HL-60 (cell line): Measurements from ENCODE around the gene TAF4.
A peak's percentile ranks its signal among the peaks of the same experiment; 100 is the strongest.

Experiments used
- DNase-seq, 2 experiments: peaks; one replicate each; pipeline ENCODE4 v3.0.0-alpha.2; 2010 to 2020; ENCODE audit warnings: low read depth in 1 of 2, low spot score in 1 of 2
- H3K27ac ChIP-seq: fragments of 250-450 bp; sonication (Bioruptor Pico); replicated peaks from 2 replicates; pipeline ENCODE4 v1.5.1; 2020; ENCODE audit warnings: mild to moderate bottlenecking, moderate library complexity
- H3K27me3 ChIP-seq: fragments of 250-450 bp; sonication (Bioruptor Pico); 2 replicates; pipeline ENCODE4 v1.5.1; 2021; ENCODE audit warnings: mild to moderate bottlenecking, moderate library complexity; ENCODE audit not compliant: insufficient read depth, poor library complexity, severe bottlenecking
- H3K4me3 ChIP-seq: replicated peaks from 2 replicates; pipeline ENCODE4 v1.5.1; 2011; ENCODE audit warnings: mild to moderate bottlenecking, control low read depth, low read length; ENCODE audit not compliant: insufficient read depth
- GABPA ChIP-seq: IDR thresholded peaks from 2 replicates; pipeline ENCODE4 v1.6.1; 2012; ENCODE audit warnings: low read depth
- POLR2AphosphoS5 ChIP-seq: IDR thresholded peaks from 2 replicates; pipeline ENCODE4 v1.6.1; 2012; ENCODE audit warnings: low read depth
- SPI1 ChIP-seq: IDR thresholded peaks from 2 replicates; pipeline ENCODE4 v1.6.1; 2012; ENCODE audit warnings: low read depth, mild to moderate bottlenecking, borderline replicate concordance
- TF ChIP-seq, protein P1 (sequence below): IDR thresholded peaks from one replicate; pipeline ENCODE4 v1.5.1; 2011; ENCODE audit warnings: low read length, control low read depth, inconsistent platforms; ENCODE audit not compliant: insufficient read depth
- TF ChIP-seq, protein P2 (sequence below): IDR thresholded peaks from 2 replicates; pipeline ENCODE4 v1.6.1; 2012; ENCODE audit warnings: low read depth; ENCODE audit not compliant: insufficient replicate concordance

TAF4 gene

DNA sequence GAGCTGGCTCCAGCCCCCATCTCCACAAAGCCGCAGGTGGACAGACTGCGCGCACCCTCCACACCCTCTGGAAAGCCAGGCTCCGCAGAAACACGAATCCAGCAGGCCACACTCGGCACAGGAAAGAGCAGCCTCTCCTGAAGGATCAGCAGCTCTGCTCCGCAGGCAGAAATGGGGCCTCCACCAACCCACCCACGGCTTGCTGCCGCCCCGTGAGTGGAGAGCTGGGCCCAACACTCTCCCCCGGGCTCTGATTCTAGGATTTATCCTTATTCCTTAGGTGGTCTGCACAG is 39.2 kb downstream of the TAF4 start:
- DNase-seq, result no peak
- H3K4me3 ChIP-seq, result no peak overlapping the region
- H3K27ac ChIP-seq, result peak overlapping the region; percentile 45; the same call in 1 of the 2 replicates
- TF ChIP-seq, protein P1, sequence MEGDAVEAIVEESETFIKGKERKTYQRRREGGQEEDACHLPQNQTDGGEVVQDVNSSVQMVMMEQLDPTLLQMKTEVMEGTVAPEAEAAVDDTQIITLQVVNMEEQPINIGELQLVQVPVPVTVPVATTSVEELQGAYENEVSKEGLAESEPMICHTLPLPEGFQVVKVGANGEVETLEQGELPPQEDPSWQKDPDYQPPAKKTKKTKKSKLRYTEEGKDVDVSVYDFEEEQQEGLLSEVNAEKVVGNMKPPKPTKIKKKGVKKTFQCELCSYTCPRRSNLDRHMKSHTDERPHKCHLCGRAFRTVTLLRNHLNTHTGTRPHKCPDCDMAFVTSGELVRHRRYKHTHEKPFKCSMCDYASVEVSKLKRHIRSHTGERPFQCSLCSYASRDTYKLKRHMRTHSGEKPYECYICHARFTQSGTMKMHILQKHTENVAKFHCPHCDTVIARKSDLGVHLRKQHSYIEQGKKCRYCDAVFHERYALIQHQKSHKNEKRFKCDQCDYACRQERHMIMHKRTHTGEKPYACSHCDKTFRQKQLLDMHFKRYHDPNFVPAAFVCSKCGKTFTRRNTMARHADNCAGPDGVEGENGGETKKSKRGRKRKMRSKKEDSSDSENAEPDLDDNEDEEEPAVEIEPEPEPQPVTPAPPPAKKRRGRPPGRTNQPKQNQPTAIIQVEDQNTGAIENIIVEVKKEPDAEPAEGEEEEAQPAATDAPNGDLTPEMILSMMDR, result no peak
- TF ChIP-seq, protein P2, sequence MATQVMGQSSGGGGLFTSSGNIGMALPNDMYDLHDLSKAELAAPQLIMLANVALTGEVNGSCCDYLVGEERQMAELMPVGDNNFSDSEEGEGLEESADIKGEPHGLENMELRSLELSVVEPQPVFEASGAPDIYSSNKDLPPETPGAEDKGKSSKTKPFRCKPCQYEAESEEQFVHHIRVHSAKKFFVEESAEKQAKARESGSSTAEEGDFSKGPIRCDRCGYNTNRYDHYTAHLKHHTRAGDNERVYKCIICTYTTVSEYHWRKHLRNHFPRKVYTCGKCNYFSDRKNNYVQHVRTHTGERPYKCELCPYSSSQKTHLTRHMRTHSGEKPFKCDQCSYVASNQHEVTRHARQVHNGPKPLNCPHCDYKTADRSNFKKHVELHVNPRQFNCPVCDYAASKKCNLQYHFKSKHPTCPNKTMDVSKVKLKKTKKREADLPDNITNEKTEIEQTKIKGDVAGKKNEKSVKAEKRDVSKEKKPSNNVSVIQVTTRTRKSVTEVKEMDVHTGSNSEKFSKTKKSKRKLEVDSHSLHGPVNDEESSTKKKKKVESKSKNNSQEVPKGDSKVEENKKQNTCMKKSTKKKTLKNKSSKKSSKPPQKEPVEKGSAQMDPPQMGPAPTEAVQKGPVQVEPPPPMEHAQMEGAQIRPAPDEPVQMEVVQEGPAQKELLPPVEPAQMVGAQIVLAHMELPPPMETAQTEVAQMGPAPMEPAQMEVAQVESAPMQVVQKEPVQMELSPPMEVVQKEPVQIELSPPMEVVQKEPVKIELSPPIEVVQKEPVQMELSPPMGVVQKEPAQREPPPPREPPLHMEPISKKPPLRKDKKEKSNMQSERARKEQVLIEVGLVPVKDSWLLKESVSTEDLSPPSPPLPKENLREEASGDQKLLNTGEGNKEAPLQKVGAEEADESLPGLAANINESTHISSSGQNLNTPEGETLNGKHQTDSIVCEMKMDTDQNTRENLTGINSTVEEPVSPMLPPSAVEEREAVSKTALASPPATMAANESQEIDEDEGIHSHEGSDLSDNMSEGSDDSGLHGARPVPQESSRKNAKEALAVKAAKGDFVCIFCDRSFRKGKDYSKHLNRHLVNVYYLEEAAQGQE, result no peak
- TF ChIP-seq GABPA (no peak), SPI1 (no peak), POLR2AphosphoS5 (no peak)
- H3K27me3 ChIP-seq, result no peaks in the 10 kb centered on the region

- no peak for TF ChIP-seq SPI1
- TF ChIP-seq, protein P1, result no peak
- TF ChIP-seq GABPA, result no peak
- TF ChIP-seq POLR2AphosphoS5, result no peak
- TF ChIP-seq, protein P2, result no peak
- no peak overlapping the region for H3K4me3 ChIP-seq
- DNase-seq, result peak in 1 of 2 experiments; percentile 52
- no peaks in the 10 kb centered on the region for H3K27me3 ChIP-seq
- H3K27ac ChIP-seq, result peak overlapping the region; percentile 45
Observed at GRCh38 chr20:62025832-62026563, 39.7 kb downstream of the TAF4 start.

GRCh38 chr20:62025394-62025793 is 40.3 kb downstream of the TAF4 start:
- TF ChIP-seq GABPA (no peak), POLR2AphosphoS5 (no peak), SPI1 (no peak)
- TF ChIP-seq, protein P2, result no peak
- TF ChIP-seq, protein P1, result no peak
- H3K4me3 ChIP-seq, result no peak overlapping the region
- DNase-seq, result peak in 1 of 2 experiments; percentile 6
- peak overlapping the region; percentile 45 for H3K27ac ChIP-seq
- no peaks in the 10 kb centered on the region for H3K27me3 ChIP-seq
